Measurements from ENCODE around the gene CAPSL.
A peak's percentile ranks its signal among the peaks of the same experiment; 100 is the strongest.
"Not testable (repeated sequence)": the region's sequence is repeated elsewhere in the genome, so short reads cannot be mapped to it uniquely, and the experiment has no call there.

CAPSL gene

DNA sequence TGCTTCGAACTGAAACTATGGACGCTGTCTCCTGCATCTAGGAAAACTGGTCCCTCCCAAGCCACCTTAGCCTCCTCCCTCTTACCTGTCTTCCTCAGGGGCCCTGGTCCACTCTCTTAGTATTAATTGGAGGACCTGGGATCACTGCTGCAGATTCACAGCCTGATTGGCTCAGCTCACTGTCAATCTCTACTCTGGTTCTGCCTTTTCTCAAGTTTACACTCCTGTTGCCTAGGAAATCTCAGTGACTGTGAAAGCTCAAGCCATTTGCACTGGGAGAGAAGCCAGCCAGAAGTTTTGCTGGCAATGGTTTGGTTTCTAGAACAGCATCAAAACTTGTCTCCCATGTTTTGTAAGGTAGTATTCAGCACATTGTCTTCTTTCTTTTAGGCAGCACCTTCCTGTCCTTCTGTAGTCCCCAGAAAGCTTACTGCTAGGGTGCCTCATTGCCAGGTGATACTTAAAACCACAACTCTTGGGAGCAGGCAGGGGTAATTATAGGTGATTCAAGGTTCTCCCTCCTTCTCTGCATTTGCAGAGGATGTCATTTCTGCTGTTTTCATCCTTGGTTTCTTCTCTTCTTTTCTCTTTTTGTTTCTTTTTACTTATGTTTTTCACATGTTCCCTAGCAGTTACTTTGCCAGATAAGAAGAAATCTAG, at the start of gene CAPSL:
CAPSL (minus strand) TSS at position 55 of the 660 bp plus-strand sequence. CDS start 17,502 bp downstream, outside the sequence.
- no peak for DNase-seq (ENCODE audit: low read depth in 1 of 2, low spot score in 1 of 2)

DNA sequence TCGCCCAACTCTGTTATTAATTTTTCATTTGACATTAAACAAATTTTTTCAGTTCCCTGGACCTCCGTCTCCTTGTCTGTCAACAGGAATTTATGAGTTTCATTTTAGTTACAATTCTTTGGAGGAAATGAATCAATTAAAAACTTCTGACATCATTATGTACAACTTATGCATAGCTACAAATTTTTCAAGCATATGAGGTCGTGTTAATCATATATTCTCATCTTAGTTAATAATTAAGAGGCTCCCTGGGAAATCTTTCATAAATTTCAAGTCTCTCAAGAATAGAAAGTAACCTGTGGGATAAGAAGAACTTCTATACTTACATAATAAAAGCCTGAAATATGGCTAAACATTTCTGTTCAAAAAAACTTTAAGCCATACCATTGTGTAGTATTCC, 49.4 kb upstream of the CAPSL start:
- no peak for DNase-seq (ENCODE audit: low read depth in 1 of 2, low spot score in 1 of 2)

DNA sequence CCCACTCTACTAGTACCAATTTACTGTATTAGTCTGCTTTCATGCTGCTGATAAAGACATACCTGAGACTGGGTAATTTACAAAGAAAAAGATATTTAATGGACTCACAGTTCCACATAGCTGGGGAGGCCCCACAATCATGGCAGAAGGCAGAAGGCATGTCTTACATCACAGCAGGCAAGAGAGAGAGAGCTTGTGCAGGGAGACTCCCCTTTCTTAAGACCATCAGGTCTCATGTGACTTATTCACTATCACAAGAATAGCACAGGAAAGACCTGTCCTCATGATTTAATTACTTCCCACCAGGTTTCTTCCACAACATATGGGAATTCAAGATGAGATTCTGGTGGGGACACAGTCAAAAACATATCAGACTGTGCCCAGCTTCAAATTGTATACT, 41.3 kb upstream of the CAPSL start:
- DNase-seq (ENCODE audit: low read depth in 1 of 2, low spot score in 1 of 2): no peak

DNA sequence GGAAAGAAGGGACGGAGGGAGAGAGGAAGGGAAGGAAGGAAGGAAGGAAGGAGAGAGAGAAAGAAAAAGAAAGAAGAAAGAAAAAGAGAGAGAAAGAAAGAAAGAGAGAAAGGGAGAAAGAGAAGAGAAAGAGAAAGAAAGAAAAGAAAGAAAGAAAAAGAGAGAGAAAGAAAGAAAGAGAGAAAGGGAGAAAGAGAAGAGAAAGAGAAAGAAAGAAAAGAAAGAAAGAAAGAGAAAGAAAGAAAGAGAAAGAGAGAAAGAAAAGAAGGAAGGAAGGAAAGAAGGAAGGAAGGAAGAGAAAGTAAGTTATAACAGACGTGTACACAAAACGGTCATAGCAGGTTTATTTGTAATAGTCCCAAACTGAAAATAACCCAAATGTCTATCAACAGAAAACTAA, 38.4 kb upstream of the CAPSL start:
- not testable (repeated sequence) for DNase-seq (ENCODE audit: low read depth in 1 of 2, low spot score in 1 of 2)

DNA sequence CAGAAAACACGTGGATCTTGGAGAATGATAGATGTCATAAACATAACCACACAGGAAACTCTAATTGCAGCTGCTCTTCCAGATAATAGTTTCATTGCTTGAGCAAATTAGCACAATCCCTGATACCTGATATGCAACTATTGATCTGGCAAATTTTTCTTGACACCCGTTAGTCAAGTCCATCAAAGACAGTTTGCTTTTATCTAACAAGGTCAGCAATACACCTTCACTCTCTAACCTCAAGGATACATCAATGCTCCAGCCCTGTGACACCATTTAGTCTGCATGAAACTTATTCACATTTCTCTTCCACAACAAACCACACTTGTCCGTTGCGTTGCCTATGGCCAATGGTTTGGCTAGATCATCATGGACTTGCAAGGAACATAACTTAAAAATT, 36.1 kb upstream of the CAPSL start:
- DNase-seq (ENCODE audit: low read depth in 1 of 2, low spot score in 1 of 2): no peak

DNA sequence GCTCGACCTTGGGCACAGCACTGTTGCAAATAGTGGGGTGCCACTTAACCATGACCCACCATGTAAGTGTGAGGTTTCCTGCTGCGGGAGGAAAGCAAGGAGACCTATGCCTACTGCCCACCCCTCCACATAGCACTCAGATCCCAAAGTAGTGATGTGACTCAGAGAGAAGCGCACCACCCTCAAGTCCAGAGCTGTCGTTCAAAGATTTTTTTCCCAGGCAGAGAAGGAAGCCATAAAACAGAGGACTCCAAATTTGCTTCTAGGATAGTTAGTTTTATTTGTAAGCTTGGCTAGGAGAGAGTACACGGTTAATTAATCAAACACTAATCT, 33.4 kb upstream of the CAPSL start:
- DNase-seq (ENCODE audit: low read depth in 1 of 2, low spot score in 1 of 2): no peak

DNA sequence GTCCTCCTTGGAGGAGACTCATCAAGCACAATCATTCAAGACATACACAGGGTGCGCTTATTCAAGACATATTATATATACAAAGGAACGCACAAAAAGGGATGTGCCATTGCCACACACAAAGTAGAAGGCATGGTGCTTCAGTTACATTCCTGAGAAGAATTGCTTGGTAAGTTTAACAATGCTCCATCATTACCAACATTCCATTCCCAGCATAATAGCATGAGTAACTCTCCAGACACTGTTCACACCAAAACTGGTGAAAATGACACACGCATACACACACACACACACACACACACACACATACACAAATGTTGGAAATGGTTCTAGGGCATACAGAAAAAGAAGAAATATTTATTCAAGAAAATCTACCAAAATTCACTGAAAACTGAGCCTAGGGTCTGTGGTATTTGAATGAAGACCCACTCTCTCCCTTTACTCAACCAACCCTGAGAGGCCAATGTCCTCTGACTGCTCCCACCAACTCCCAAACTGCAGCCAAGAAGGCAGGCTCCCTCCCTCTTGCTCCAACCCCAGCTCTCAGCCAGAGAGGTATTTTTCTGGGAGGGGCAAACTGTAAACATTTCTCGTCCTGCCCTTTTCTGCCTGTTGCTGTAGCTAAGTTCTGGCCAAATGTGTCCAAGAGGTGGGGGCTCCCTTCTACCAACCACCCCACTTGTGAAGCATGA, 32.9 kb upstream of the CAPSL start:
- DNase-seq (ENCODE audit: low read depth in 1 of 2, low spot score in 1 of 2): no peak

DNA sequence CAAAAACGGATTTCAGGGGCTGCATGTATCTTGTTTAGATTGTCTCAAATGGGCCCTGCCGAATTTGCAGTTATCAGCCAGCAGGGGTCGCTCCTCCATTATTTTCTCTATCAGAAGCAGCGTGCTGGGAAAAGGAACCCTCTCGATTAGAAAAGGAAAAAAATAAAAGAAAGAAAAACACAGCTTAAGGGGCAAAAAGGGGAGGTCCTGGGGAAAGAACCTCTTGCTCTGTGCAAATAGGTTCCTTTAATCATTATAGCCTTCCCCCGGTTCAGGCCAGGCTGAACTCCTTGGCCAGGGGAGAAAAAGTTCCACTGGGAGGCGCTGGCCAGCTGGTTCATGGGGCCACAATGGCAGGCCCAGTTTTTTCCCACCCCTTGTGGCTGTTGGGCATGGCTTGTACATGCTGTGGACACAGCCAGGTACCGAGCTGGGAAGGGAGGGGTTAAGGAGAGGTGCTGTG, 25.0 kb upstream of the CAPSL start:
- no peak for DNase-seq (ENCODE audit: low read depth in 1 of 2, low spot score in 1 of 2)

DNA sequence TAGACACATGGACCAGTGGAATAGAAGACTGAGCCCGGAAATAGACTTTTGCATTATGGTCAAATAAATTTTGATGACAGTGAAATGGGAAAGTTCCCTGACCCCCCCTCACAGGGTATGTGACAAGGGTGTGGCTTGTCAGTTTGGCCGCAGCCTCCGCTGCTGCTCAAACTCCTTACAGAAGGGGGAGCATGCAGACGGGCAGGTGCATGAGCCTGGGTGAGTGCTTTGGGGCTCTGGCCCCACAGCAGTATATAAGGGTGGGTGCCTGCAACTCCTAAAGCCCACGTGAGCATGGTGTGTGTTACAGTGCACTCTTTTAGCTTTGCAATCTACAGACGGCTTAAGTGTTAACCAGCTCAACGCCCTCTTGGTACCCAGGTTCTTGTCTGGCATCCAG, 21.9 kb upstream of the CAPSL start:
- DNase-seq (ENCODE audit: low read depth in 1 of 2, low spot score in 1 of 2): no peak

DNA sequence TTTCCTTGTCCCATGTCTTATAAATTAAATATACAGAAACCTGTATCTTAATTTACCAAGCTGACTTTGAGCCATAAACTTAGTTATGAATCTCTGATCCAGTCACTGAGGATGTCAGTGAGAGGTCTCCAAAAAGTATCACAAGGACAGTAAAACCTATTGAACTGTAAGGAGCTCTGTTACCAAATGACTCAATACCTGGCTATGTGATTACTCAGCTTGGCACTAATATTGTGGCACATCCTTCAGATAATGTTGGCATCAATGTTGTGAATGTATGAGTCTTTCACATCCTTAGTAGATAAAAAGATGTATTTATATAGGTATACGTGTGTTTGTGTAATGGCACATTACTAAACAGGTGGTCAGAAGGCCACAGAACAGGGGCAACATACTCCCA, 18.0 kb upstream of the CAPSL start:
- DNase-seq (ENCODE audit: low read depth in 1 of 2, low spot score in 1 of 2): no peak

DNA sequence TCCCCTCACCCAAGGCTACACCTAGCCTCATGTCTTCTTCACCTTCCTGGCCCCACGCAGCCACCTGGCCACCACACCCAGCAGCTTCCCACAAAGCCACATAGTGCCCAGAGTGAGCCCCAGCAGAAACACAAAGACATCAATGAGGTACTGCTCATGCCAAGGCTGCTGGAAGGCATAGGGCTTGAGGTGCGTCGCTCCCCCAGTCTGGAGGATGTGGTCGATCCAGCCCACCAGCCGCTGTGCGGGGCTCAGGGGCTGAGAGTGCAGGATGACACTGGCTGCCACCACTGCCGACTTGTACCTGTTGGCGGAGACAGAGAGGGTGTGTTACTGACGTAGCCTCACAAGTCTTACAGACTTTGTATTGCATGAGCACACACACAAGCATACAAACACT, 15.8 kb upstream of the CAPSL start:
- DNase-seq (ENCODE audit: low read depth in 1 of 2, low spot score in 1 of 2): no peak

DNA sequence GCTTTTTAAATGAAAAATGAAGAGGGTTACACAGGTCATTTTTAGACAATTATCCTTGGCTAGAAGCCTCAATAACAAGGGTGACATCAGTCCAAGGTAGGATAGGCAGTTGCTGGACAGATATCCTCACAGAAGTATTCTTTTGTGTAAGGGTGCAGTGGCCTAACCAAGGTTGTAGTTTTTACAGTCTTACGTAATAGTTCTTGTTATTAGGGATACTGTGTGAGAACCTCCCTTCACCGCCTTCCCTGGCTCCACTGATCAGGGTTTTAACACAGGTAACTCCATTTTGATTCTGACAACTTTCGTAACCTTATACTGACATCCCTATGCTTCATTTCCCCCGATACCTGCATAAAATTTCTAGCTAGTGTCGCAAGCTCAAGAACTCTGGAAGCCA, 8.7 kb upstream of the CAPSL start:
- DNase-seq (ENCODE audit: low read depth in 1 of 2, low spot score in 1 of 2): no peak

DNA sequence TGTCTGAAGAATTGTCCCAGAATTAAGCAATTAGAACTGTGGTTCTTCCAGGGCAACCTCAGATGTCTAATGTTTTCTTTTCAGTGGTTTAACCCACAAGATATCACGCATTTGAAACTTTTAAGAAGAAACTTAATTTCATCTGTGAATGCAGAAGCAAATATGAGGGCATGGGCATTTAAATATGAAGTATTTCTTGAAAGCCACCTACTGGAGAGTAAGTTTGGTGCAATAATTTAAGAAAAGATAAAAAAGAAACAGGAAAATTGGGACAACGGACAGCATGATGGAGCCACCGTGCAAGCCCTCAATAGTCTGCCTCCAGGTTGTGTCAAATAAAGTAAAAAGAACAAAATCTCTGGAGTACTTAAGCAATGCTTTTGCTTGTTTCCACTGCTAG, 1.2 kb upstream of the CAPSL start:
- no peak for DNase-seq (ENCODE audit: low read depth in 1 of 2, low spot score in 1 of 2)

DNA sequence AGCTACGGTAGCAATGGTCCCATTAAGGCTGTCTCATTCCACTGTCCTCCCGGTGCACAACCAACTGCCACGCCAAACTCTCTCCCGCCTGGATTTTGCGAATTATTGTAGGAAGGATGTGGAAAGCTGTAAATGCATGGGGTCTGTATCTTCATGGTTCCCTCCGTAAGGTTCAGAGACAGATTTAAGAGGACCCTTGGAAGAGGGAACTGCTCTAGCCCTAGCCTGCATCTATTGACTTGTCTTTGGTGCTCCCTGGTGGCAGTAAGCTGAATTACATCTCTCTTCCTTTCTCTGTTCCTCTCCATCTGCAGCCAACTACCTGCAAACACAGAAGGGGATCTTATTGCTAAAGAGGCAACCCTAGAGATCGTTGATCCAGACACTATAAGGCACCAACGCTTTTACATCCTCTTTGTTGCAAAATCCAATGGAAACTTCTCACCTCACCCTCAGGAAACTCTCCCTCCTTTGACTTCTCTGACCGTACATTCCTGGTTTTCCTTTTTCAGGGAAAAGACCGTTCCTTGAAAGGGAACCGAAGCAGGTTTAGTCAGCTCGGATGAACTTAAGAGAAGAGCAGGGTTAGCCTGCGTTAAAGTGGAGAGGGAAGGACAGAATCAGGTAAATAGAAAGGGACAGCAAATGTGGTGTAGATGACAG, 11.9 kb downstream of the CAPSL start:
- peak in 1 of 2 donors; percentile 11 for DNase-seq (ENCODE audit: low read depth in 1 of 2, low spot score in 1 of 2)

DNA sequence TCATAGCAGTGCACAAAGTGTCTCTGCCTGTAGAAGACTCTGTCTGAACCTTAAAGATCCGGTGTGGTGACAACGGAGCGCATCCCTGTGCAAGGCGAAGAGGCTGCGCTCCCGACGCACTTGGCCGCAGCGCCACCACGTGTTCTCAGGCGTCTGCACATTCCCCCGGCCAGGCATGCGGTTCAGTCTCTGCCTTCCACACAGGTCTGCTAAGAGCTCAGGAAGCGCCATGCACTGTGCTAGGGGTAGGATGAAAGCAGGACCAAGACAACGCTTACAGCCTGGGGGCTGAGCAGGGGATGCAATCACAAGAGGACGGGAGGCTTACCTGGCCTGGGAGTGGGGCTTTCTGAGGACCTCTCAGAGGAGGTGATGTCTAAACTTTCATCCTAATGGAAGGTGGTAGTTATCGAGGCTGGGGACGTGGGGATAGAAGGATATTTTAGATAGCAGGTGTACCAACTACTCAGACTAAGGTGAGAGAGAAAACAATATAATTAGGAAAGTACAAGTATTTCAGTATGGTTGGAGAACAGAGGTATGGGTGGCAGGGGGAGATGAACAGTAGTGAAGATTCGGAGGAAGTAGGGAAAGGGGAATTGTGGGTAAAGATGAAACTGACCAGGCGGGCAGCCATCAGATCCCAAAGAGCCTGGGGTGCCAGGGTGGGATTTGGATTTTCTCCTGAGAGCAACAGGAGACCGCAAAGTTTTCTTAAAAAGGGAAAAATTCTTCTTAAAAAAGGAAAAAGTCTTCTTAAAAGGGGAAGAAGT, 13.3 kb downstream of the CAPSL start:
- peak; percentile 70 to 79 for DNase-seq (ENCODE audit: low read depth in 1 of 2, low spot score in 1 of 2)

DNA sequence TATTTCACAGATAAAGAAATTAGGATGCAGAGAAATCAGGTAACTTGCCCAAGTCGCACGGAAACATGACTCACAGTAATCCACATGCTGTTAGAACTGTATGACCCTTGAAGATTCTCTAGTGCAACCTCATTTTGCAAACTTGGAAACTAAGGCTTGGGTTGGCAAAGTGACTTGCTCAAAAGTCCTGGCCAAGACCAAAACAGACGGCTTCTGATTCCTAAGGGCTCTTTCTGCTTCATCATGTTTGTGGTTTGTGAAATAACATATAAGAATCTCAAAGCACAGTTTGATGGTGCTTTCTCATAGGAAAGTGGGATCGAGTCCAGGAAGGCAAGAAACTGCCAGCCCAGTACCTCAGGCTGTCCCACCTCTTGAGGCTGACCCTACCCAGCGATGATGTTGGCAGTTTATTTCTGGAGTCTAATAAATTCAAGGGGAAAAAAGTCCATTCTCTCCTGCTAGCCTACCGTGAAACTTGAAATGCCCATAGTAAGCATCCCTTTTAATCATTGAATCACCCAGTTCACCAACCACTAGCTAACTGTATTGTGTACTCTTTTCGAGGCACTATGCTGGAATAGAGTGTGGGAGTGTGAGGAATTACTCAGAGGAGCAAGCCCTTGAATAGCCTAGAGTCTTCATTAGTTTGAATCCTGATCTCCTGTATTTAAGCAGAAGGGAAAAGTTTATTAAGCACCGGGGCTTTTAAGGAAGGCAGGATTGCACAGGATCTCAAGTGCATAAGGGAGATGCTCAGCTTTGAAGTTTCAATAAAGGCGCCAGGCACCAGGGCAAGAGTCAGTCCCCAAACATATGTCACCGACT, 14.1 kb downstream of the CAPSL start:
- DNase-seq (ENCODE audit: low read depth in 1 of 2, low spot score in 1 of 2): no peak

DNA sequence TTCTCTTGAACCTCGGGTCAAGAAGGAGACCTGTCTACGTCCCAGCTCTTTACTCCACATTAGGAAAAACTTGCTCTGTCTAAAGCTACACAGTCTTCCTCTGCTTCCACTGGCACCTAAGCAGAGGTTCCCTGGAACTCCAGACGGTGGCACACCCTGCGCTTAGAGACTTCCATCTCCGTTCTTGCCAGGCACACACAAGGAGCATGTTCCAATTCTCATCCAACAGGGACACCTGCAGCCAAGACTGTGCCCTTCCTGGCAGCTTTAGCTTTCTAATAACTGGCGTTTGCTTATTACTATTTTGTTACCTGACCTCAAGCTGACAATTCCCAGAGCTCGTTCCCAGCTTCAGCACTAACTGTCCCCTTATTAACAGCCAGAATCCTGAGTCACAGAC, 16.0 kb downstream of the CAPSL start:
- no peak for DNase-seq (ENCODE audit: low read depth in 1 of 2, low spot score in 1 of 2)

DNA sequence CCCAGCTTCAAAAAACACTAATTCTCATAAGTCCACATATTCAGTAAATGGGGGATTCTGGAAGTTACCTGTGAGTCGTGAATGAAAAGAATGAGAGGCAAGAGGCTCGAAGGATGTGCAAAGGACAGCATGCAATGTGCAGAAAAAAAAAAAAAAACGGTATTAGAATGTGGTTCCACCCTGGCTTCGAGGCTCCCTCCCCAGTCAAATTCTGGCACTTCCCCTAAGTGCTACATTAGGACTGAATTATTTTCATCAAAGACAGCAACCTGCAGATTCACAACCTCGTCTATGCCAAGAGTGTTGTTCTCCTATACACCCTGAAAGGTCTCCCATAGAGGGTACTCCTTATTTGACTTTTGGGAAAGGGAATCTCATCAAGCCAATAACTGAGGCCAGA, 16.5 kb downstream of the CAPSL start:
- DNase-seq (ENCODE audit: low read depth in 1 of 2, low spot score in 1 of 2): no peak

DNA sequence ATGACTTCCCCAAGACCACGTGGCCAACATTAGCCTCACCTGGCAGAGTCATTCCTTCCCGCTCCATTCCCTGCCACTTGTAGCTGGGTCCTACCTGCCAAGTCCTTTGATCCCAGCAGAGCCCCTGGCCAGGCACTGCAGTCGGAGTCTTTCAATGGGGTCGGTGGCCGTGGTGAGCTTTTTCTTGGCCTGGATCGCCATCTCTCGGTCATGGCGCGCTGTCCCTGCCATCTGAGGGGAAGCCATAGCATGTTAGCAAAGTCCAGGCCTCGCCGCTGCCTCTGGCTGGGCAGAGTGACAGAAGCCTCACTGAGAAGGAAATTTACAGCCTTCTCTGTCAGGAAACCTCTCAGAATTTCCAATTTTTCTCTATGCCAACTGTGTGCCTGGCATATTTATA, 17.5 kb downstream of the CAPSL start:
- DNase-seq (ENCODE audit: low read depth in 1 of 2, low spot score in 1 of 2): no peak

DNA sequence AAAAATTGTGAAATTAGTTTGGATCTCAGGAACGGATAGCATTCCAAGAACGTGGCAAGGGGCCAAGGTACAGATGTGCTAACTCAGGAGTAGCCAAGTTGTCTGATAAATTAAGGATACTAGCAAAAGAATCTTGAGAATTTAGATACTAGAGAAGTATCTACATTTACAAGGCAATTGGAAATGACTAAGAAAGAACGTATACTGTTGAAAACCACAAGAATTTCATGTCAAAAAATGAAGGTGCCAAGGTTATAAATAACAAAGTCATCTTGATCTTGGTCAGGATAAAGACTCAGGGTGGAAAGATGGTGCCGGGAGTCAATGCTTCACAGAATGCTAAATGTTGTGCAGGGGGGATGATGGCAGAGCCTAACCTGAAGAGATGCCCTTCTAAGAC, 19.2 kb downstream of the CAPSL start:
- no peak for DNase-seq (ENCODE audit: low read depth in 1 of 2, low spot score in 1 of 2)

DNA sequence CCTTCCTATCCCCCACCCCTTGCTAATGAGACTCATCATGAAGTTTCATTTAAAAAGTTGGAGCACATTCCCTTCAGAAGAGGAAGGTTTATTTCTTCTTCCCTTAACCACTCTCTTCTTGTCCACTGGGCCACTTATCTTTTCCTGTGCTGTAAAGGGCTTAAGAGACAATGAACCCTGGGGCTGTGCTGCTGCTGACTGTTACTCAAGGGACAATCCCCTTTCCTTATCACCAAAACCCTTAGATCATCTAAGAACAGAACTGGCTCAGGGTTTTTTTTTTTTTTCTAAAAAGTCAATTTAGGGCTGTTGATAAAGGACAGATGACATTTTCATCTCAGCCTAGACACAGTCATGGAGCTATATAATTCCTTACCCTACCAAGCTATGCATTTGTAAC, 29.6 kb downstream of the CAPSL start:
- DNase-seq (ENCODE audit: low read depth in 1 of 2, low spot score in 1 of 2): no peak

All from stimulated activated CD4-positive, alpha-beta T cell treated with anti-CD3 and anti-CD28 coated beads, Interleukin-15, amount 100 ng/mL, for 1 hour (primary cell).